ENCODE results near the gene ZNF428. TPM values are rescaled to one million over a fixed set of nuclear protein-coding genes. Genes with fewer than 3 reads are reported as not detected.

The ZNF428 gene
- total and polyA plus RNA-seq, 11 donors = 25.1 to 64.5 (median 31.3) TPM

Other genes starting within 250 kb of the ZNF428 start
- gene TEX101, start 204.7 kb downstream of the ZNF428 start, total RNA-seq = not detected
- gene TEX101, start 204.7 kb downstream of the ZNF428 start, polyA plus RNA-seq = not detected
- under 1 TPM in 5 of 9 donors, not detected in 4; 0.21 to 0.77 (median 0.37) TPM for gene LYPD3, start 154.0 kb downstream of the ZNF428 start, total RNA-seq
- under 1 TPM; 0.08 to 0.46 TPM for gene LYPD3, start 154.0 kb downstream of the ZNF428 start, polyA plus RNA-seq
- 10 to 100 TPM in 1 of 9 donors, 1 to 10 TPM in 8; 2.4 to 11.6 (median 6.4) TPM for gene PHLDB3, start 114.9 kb downstream of the ZNF428 start, total RNA-seq
- gene PHLDB3, start 114.9 kb downstream of the ZNF428 start, polyA plus RNA-seq = 1 to 10 TPM; 4.3 to 5.7 TPM
- gene ETHE1, start 92.4 kb downstream of the ZNF428 start, total RNA-seq = 10 to 100 TPM in 8 of 9 donors, 1 to 10 TPM in 1; 9.0 to 27.6 (median 14.2) TPM
- 10 to 100 TPM in 1 of 2 donors, 1 to 10 TPM in 1; 6.0 to 21.2 TPM for gene ETHE1, start 92.4 kb downstream of the ZNF428 start, polyA plus RNA-seq
- gene ZNF575, start 86.4 kb downstream of the ZNF428 start, total RNA-seq = 1 to 10 TPM in 5 of 9 donors, under 1 TPM in 2, not detected in 2; 0.58 to 1.9 (median 1.3) TPM
- under 1 TPM; 0.38 to 0.65 TPM for gene ZNF575, start 86.4 kb downstream of the ZNF428 start, polyA plus RNA-seq
- gene XRCC1, start 44.1 kb downstream of the ZNF428 start, total RNA-seq = 10 to 100 TPM; 11.2 to 21.3 (median 16.6) TPM
- gene XRCC1, start 44.1 kb downstream of the ZNF428 start, polyA plus RNA-seq = 10 to 100 TPM; 11.3 to 19.3 TPM
- 1 to 10 TPM in 5 of 9 donors, under 1 TPM in 3, not detected in 1; 0.76 to 4.3 (median 1.1) TPM for gene PINLYP, start 43.8 kb downstream of the ZNF428 start, total RNA-seq
- 1 to 10 TPM; 3.0 to 4.0 TPM for gene PINLYP, start 43.8 kb downstream of the ZNF428 start, polyA plus RNA-seq
- 10 to 100 TPM; 21.1 to 36.1 (median 24.9) TPM for gene IRGQ, start 23.5 kb downstream of the ZNF428 start, total RNA-seq
- 10 to 100 TPM in 1 of 2 donors, 1 to 10 TPM in 1; 7.4 to 11.9 TPM for gene IRGQ, start 23.5 kb downstream of the ZNF428 start, polyA plus RNA-seq
- 10 to 100 TPM in 7 of 9 donors, 1 to 10 TPM in 2; 9.0 to 17.6 (median 11.8) TPM for gene ZNF576, start 23.0 kb downstream of the ZNF428 start, total RNA-seq
- gene ZNF576, start 23.0 kb downstream of the ZNF428 start, polyA plus RNA-seq = 10 to 100 TPM in 1 of 2 donors, 1 to 10 TPM in 1; 8.9 to 22.4 TPM
- under 1 TPM in 7 of 9 donors, not detected in 2; 0.07 to 0.35 (median 0.16) TPM for gene SRRM5, start 7.5 kb downstream of the ZNF428 start, total RNA-seq
- gene SRRM5, start 7.5 kb downstream of the ZNF428 start, polyA plus RNA-seq = under 1 TPM; 0.15 to 0.80 TPM
- gene CADM4, start 20.2 kb upstream of the ZNF428 start, total RNA-seq = 10 to 100 TPM in 2 of 9 donors, 1 to 10 TPM in 7; 4.6 to 13.2 (median 7.8) TPM
- 10 to 100 TPM; 10.7 to 12.2 TPM for gene CADM4, start 20.2 kb upstream of the ZNF428 start, polyA plus RNA-seq
- 10 to 100 TPM in 2 of 9 donors, 1 to 10 TPM in 7; 2.3 to 44.1 (median 4.7) TPM for gene PLAUR, start 50.5 kb upstream of the ZNF428 start, total RNA-seq
- 10 to 100 TPM in 1 of 2 donors, 1 to 10 TPM in 1; 4.0 to 17.8 TPM for gene PLAUR, start 50.5 kb upstream of the ZNF428 start, polyA plus RNA-seq
- gene IRGC, start 96.4 kb upstream of the ZNF428 start, total RNA-seq = not detected
- not detected for gene IRGC, start 96.4 kb upstream of the ZNF428 start, polyA plus RNA-seq
- 10 to 100 TPM in 6 of 9 donors, 1 to 10 TPM in 3; 5.8 to 27.7 (median 14.6) TPM for gene SMG9, start 135.3 kb upstream of the ZNF428 start, total RNA-seq
- 10 to 100 TPM; 15.6 to 19.9 TPM for gene SMG9, start 135.3 kb upstream of the ZNF428 start, polyA plus RNA-seq
- 1 to 10 TPM in 2 of 9 donors, under 1 TPM in 7; 0.15 to 3.7 (median 0.63) TPM for gene KCNN4, start 161.3 kb upstream of the ZNF428 start, total RNA-seq
- gene KCNN4, start 161.3 kb upstream of the ZNF428 start, polyA plus RNA-seq = 1 to 10 TPM in 1 of 2 donors, under 1 TPM in 1; 0.46 to 1.1 TPM
- 1 to 10 TPM in 8 of 9 donors, under 1 TPM in 1; 0.37 to 7.9 (median 1.4) TPM for gene LYPD5, start 182.8 kb upstream of the ZNF428 start, total RNA-seq
- gene LYPD5, start 182.8 kb upstream of the ZNF428 start, polyA plus RNA-seq = 1 to 10 TPM in 1 of 2 donors, under 1 TPM in 1; 0.34 to 1.9 TPM
- 10 to 100 TPM in 6 of 9 donors, 1 to 10 TPM in 3; 4.6 to 13.4 (median 11.9) TPM for gene ZNF283, start 207.7 kb upstream of the ZNF428 start, total RNA-seq
- gene ZNF283, start 207.7 kb upstream of the ZNF428 start, polyA plus RNA-seq = 1 to 10 TPM; 4.8 to 5.0 TPM

Data from heart left ventricle (tissue), 11 donors.